Effector memory CD8-positive, alpha-beta T cell (primary cell): ENCODE measurements around the gene TRUB1.
"Not testable (repeated sequence)": the region's sequence is repeated elsewhere in the genome, so short reads cannot be mapped to it uniquely, and the experiment has no call there.

Source experiments
- ATAC-seq: fragments of 150-1000 bp; cut with Tn5 transposase; replicated peaks from 2 replicates; pipeline ENCODE4 v1.10.0; 2021; ENCODE audit warnings: mild to moderate bottlenecking, moderate library complexity
- DNase-seq, 3 experiments: peaks; one replicate each; pipeline ENCODE4 v3.0.0; 2021
- H3K27ac Mint-ChIP-seq, 2 donors: one replicate each; pipeline ENCODE4 v1.8.0; 2022; ENCODE audit warnings: mild to moderate bottlenecking in 2 of 2, mixed read lengths in 2 of 2, moderate library complexity in 2 of 2
- H3K27me3 Mint-ChIP-seq, 2 donors: one replicate each; pipeline ENCODE4 v1.8.0; 2022; ENCODE audit warnings: mixed read lengths in 2 of 2
- H3K36me3 Mint-ChIP-seq: one replicate; pipeline ENCODE4 v1.8.0; 2022; ENCODE audit warnings: mild to moderate bottlenecking, moderate library complexity, mixed read lengths; ENCODE audit not compliant: insufficient read depth
- H3K4me1 Mint-ChIP-seq, 2 donors: one replicate each; pipeline ENCODE4 v1.8.0; 2022; ENCODE audit warnings: low read depth in 2 of 2, mixed read lengths in 2 of 2
- H3K4me3 Mint-ChIP-seq, 2 donors: one replicate each; pipeline ENCODE4 v1.8.0; 2022; ENCODE audit warnings: mild to moderate bottlenecking in 2 of 2, mixed read lengths in 2 of 2, moderate library complexity in 2 of 2
- H3K9me3 Mint-ChIP-seq, 2 donors: one replicate each; pipeline ENCODE4 v1.8.0; 2022; ENCODE audit warnings: mixed read lengths in 2 of 2
- total RNA-seq, 9 experiments: gene quantifications; one replicate each; lab custom pipeline; 2026; lab: John Stamatoyannopoulos, UW

Gene TRUB1
- total RNA-seq = 11.4 to 38.3 (median 26.1) reads per million in 9 experiments

DNA sequence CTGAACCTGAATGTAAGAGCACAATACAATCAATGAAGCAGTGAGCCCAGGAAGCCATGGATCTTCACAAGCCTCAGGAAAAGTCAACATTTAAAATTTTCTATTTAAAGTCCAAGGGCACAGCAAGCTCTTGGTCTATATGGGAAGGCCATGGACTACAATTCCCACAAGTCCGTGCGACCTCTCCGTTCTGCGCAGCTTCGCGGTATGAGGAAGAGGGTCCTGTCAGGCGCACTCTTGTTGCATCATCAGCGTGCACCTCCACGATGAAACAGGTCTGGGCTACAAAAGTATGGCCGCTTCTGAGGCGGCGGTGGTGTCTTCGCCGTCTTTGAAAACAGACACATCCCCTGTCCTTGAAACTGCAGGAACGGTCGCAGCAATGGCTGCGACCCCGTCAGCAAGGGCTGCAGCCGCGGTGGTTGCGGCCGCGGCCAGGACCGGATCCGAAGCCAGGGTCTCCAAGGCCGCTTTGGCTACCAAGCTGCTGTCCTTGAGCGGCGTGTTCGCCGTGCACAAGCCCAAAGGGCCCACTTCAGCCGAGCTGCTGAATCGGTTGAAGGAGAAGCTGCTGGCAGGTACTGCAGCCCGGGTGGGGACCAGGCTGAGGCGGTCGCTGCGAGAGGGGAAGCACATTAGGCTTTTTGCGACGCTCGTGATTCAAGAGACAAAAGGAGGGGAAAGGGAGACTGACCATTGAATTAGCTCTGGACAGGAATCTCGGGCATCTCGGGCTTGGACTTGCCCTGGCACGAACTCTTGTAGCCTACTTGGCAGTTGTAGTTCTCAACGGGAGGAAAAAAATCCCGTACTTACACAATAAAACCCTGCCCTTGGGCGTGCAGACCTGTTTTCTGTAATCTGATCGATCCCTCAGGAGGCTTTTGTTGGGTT is at the start of gene TRUB1:
Gene TRUB1, plus strand, starts transcription at position 234 of the 894 bp plus-strand sequence. Its CDS starts 59 bp downstream, at position 293.
- Mint-ChIP-seq H3K4me3 (peak within 1 kb of the TSS; percentile 93 to 98), H3K27me3 (peaks cover 0 to 10% of the 10 kb centered on the region in 2 donors), H3K27ac (peak within 1 kb of the TSS; percentile 96 to 98), H3K4me1 (peaks cover 19 to 22% of the 10 kb centered on the region in 2 donors), H3K9me3 (no peaks in the 10 kb centered on the region), H3K36me3 (peaks cover 20% of the 10 kb centered on the region)
- peak; percentile 100 for ATAC-seq
- peak; percentile 82 to 87 (median 86) for DNase-seq

DNA sequence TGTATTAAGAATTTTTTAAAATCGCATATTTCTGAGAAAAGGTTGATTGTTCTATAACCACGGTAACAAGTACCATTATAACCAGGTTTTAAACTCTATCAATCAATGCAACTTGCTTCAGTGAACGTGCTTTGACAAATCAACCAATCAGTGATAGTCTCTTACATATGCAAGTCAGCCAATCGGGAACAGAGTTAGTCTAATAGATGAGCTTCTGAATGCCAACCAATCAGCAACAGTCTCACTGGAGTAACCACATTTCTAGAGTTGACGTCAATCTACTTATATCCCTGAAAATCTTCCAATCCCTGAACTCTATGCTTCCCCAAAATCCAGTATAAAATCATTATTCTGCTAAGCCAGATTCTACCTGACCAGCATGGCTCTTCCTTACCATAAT is 44.7 kb upstream of the TRUB1 start:
- no peak for DNase-seq
- ATAC-seq = no peak
- H3K4me3 Mint-ChIP-seq = no peak overlapping the region
- H3K27me3 Mint-ChIP-seq = peaks cover 15 to 29% of the 10 kb centered on the region in 2 donors
- H3K27ac Mint-ChIP-seq = no peak overlapping the region
- H3K4me1 Mint-ChIP-seq = no peaks in the 10 kb centered on the region
- no peaks in the 10 kb centered on the region for H3K9me3 Mint-ChIP-seq
- H3K36me3 Mint-ChIP-seq = no peaks in the 10 kb centered on the region

DNA sequence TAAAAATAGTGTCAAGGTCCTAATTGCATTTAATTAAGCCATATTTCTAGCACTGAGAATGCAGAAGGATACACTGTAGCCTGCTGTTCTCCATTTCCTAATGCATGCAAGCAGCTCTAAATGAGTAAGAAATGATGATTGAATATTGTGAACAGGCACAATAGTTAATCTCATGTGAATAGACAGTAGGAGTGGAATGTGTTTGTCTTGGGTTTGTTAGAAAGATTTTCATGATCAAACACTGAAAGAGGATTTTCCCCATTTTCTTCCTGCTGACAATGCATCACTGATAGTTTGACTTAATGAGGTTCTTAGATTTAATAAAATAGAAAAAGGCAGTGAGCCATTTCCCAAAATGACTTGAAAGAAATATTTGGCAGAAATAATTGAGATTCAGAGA is 43.1 kb upstream of the TRUB1 start:
- peaks cover 6 to 17% of the 10 kb centered on the region in 2 donors for H3K27me3 Mint-ChIP-seq
- no peak for ATAC-seq

DNA sequence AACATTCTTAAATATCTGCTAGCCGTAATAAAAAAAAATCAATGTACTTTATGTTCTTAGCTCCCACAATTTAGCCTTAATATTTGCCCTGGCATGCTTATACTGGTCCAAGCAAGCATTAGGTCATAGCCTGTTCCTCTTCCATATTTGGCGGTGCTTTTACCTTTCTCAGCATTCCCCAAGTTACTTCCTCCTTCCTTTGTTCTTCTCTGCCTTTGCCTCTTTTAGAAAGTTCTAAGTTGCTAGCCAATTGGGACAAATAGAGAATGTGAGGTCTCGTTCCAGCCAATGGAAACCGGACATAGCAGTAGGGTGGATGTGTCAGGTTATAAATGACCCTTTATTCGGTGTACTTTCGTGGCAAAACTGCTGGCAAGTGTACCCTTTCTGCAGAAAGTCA is 41.0 kb upstream of the TRUB1 start:
- not testable (repeated sequence) for H3K4me3 Mint-ChIP-seq, H3K4me1 Mint-ChIP-seq, H3K36me3 Mint-ChIP-seq, H3K27ac Mint-ChIP-seq, ATAC-seq, H3K9me3 Mint-ChIP-seq, DNase-seq
- H3K27me3 Mint-ChIP-seq = peaks cover 11 to 32% of the 10 kb centered on the region in 2 donors

More for the DNA sequence above, 43.1 kb upstream of the TRUB1 start:
- Mint-ChIP-seq H3K4me1 (no peaks in the 10 kb centered on the region), H3K9me3 (no peaks in the 10 kb centered on the region), H3K4me3 (no peak overlapping the region), H3K36me3 (no peaks in the 10 kb centered on the region), H3K27ac (no peak overlapping the region)
- no peak for DNase-seq

DNA sequence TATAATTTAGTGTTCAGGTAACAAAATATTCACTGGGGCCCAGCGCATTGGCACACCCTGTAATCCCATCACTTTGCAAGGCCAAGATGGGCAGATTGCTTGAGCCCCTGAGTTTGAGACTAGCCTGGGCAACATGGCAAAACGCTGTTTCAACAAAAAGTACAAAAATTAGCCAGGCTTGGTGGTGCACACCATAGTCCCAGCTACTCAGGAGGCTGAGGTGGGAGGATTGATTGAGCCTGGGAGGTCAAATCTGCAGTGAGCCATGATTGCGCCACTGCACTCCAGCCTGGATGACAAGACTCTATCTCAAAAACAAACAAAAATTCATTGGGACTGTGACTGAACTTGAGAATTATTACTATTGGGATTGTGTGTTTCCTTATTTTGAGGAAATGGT is 40.4 kb upstream of the TRUB1 start:
- Mint-ChIP-seq H3K36me3 (no peaks in the 10 kb centered on the region), H3K27me3 (peaks cover 13 to 32% of the 10 kb centered on the region in 2 donors), H3K9me3 (no peaks in the 10 kb centered on the region), H3K4me1 (no peaks in the 10 kb centered on the region), H3K4me3 (no peak overlapping the region), H3K27ac (no peak overlapping the region)
- no peak for DNase-seq
- ATAC-seq = no peak

DNA sequence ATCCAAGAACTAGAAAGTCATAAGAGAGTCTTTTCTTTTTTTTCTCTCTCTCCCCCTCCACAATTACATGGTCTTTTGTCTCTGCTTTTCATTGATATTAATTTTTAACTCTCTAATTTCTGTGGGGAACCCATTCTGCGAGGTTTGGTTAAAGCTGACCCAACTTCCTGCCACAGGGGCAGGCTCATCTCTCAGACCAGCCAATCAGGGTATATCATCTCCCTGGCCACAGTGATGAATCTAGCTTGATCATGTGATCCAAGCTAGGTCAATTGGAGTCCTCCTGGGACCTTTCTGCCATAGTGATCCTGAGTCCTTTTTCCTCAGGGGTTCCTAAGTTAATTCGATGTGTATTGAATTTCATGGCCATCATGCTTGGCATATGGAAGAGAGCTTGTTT is 38.0 kb upstream of the TRUB1 start:
- peaks cover 22 to 32% of the 10 kb centered on the region in 2 donors for H3K27me3 Mint-ChIP-seq
- no peak overlapping the region for H3K27ac Mint-ChIP-seq
- no peaks in the 10 kb centered on the region for H3K9me3 Mint-ChIP-seq
- H3K4me1 Mint-ChIP-seq = no peaks in the 10 kb centered on the region
- H3K36me3 Mint-ChIP-seq = no peaks in the 10 kb centered on the region
- ATAC-seq (no peak), DNase-seq (no peak)
- H3K4me3 Mint-ChIP-seq = no peak overlapping the region

DNA sequence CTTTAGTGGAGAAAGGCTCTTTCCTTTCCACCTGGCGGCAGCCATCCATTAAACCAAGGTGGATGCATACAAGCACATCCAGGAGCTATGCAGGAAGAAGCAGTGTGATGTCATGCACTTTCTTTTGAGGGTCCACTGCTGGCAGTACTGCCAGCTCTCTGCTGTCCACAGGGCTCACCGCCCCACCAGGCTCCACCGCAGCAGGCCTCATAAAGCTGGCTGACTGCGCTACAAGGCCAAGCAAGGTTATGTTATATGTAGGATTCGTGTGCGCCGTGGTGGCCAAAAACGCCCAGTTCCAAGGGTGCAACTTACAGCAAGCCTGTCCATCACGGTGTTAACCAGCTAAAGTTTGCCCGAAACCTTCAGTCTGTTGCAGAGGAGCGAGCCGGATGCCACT is 37.3 kb upstream of the TRUB1 start:
- DNase-seq (no peak), ATAC-seq (no peak)
- Mint-ChIP-seq H3K36me3 (no peaks in the 10 kb centered on the region), H3K27ac (no peak overlapping the region), H3K9me3 (no peaks in the 10 kb centered on the region), H3K27me3 (peaks cover 26 to 36% of the 10 kb centered on the region in 2 donors), H3K4me3 (no peak overlapping the region), H3K4me1 (no peaks in the 10 kb centered on the region)

DNA sequence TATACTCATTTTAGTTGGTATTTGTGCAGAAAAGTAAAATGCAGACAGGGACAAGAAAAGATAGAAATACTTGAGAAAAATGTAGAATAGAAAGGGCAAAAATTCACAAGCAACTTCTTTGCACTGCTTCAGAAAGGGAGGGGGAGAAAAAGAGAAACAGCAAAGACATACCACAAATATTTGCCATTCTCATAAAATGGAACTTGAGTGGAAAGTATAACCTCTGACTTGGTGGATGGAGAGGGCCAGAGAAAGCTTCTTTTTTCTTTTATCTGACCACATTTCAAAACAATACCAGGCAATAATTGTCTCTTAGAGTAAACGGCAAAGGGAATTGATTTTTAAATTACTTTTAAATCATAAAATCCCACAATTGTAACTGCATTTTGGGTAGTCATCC is 35.8 kb upstream of the TRUB1 start:
- Mint-ChIP-seq H3K27ac (no peak overlapping the region), H3K27me3 (peaks cover 26 to 36% of the 10 kb centered on the region in 2 donors), H3K9me3 (no peaks in the 10 kb centered on the region), H3K36me3 (no peaks in the 10 kb centered on the region), H3K4me1 (no peaks in the 10 kb centered on the region), H3K4me3 (no peak overlapping the region)
- DNase-seq = no peak
- ATAC-seq = no peak

DNA sequence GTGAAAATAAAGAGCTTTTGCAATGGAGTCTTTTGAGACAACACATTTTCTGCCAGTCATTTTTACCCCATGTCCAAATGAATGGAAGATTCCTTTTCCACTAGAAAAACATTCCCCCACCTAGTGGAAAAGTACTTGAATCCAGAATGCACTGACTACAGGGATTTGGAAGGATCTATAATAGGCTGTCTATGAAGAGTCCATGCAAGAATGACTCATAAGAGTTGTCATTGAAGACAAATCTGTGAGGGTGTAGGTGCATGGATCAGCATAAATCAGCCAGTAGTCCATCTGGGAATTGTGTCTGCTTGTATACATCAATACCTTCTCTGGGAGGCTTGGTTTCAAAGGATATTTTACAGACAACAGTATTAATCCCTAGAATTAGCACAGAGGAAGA is 32.5 kb upstream of the TRUB1 start:
- DNase-seq (no peak), ATAC-seq (no peak)
- H3K4me1 Mint-ChIP-seq = no peaks in the 10 kb centered on the region
- H3K27me3 Mint-ChIP-seq = peaks cover 26 to 37% of the 10 kb centered on the region in 2 donors
- H3K4me3 Mint-ChIP-seq = no peak overlapping the region
- no peak overlapping the region for H3K27ac Mint-ChIP-seq
- H3K9me3 Mint-ChIP-seq = no peaks in the 10 kb centered on the region
- H3K36me3 Mint-ChIP-seq = no peaks in the 10 kb centered on the region

DNA sequence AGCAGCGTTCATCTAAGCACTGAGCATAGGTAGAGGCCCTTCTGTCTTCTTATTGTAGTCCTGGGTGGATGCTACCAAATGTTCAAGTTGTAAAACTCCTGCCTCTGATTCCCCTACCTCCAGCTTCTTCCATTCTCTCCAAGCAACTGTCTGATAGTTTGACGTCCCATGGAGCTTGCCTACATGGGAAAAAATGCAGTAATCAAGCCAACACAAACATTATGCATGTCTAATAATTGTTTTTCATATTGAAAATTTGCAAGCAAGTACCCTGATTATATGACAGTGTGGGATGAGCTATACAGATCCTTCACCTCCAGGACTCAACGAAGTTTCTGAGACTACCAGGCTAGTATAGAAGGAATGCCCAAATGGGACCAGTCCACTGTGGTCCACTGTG is 31.0 kb upstream of the TRUB1 start:
- no peaks in the 10 kb centered on the region for H3K36me3 Mint-ChIP-seq
- peaks cover 21% of the 10 kb centered on the region in 2 donors for H3K27me3 Mint-ChIP-seq
- no peaks in the 10 kb centered on the region for H3K4me1 Mint-ChIP-seq
- H3K27ac Mint-ChIP-seq = no peak overlapping the region
- ATAC-seq (no peak), DNase-seq (no peak)
- no peak overlapping the region for H3K4me3 Mint-ChIP-seq
- H3K9me3 Mint-ChIP-seq = no peaks in the 10 kb centered on the region

DNA sequence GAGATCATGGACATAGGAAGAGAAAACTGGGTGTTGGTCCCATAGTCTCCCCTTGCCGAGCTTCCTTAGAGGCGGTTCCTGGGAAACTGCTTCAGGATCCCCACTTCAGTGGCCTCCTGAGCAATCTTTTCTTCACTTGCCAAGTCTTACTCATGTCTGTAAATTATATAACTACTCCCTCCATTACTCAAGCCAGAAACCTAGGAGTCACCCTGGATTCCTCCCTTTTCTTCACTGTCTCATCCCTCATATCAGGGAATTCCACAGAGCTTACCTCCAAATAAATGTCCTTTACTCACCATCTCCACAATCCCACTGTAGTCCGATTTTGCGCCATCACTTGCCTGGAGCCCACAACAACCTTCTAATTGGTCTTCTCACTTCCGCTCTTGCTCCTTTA is 29.1 kb upstream of the TRUB1 start:
- Mint-ChIP-seq H3K36me3 (no peaks in the 10 kb centered on the region), H3K27me3 (peaks cover 13 to 21% of the 10 kb centered on the region in 2 donors), H3K4me3 (no peak overlapping the region), H3K27ac (no peak overlapping the region), H3K4me1 (no peaks in the 10 kb centered on the region), H3K9me3 (no peaks in the 10 kb centered on the region)
- ATAC-seq (no peak), DNase-seq (no peak)

DNA sequence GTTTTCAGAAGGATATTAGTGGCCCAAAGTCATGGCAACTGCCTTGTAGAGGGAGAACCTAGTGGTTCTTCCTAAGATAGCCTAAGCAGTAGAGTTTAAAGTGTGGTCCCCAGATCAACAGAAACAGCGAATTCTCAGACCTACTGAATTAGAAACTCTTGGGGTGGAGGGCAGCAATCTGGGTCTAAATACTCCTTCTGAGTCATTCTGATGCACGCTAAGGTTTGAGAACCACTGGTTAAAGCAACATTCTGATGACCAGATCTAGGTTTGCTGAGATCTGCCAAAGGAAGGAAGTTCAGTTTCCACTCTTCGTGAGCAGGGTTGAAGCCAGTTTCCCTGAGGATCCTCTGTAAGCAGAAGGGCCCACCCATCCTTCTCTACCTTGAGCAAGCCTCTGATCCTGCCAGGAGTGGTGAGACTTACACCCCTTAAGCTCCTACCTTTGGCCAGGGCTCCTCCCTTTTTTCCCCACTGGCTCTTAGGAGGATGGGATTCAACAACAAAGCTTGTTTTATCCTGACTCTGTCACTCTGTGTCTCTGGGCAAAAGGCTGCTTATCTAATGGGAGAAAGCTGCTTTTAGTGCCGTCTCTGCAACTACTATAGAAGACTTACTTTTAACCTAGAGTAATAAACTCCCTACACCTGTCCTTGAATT is 26.8 kb upstream of the TRUB1 start:
- H3K36me3 Mint-ChIP-seq = no peaks in the 10 kb centered on the region
- no peak overlapping the region for H3K27ac Mint-ChIP-seq
- no peak for DNase-seq
- ATAC-seq = no peak
- H3K4me1 Mint-ChIP-seq = no peaks in the 10 kb centered on the region
- no peaks in the 10 kb centered on the region for H3K9me3 Mint-ChIP-seq
- H3K4me3 Mint-ChIP-seq = no peak overlapping the region
- peaks cover 0 to 8% of the 10 kb centered on the region in 2 donors for H3K27me3 Mint-ChIP-seq

DNA sequence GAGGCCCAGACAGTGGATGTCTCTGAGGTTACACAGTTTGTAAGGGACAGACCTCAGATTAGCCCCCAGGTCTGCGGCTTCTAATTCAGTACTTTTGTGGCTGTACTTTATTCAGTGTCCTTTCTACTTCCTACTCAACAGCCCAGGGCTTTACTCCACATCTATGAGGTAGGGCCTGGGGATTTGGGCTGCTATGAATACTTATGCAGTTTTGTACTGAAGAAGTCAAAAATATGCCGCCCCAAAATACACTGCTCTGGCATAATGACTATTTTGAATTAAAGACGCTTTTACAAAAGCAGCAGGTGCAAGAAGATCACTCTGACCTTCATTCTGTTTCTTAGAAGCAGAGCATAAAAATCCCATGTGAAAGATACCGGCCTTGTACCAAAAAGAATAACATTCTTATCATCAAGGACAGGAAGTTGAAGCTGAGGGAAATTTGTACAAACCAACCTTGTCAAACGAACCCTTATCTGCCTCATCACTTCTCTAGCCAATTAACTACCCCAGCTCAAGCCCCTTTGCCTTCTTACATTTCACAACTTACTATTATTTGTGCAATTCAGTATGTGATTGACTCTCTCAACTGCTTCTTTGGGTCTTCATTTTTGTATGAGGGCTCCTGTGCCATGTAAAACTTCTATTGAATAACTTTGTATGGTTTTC is 26.1 kb upstream of the TRUB1 start:
- no peak overlapping the region for H3K4me3 Mint-ChIP-seq

More for the DNA sequence above, 26.1 kb upstream of the TRUB1 start:
- Mint-ChIP-seq H3K9me3 (no peaks in the 10 kb centered on the region), H3K27ac (no peak overlapping the region), H3K4me1 (no peaks in the 10 kb centered on the region), H3K27me3 (peaks cover 0 to 14% of the 10 kb centered on the region in 2 donors), H3K36me3 (no peaks in the 10 kb centered on the region)
- ATAC-seq (no peak), DNase-seq (no peak)
